Stimulated activated naive B cell treated with anti-CD40 and anti-IgM and Interleukin-4, amounts not matched to agents 10 μg/mL and 1 μg/mL and 100 μg/mL, for 72 hours (primary cell): ENCODE results near the gene CPSF7.

ENCODE experiments used
- ATAC-seq, 2 donors: fragments of 150-1000 bp; cut with Tn5 transposase; replicated peaks; 2 replicates each; pipeline ENCODE4 v1.10.0; 2021; ENCODE audit warnings: moderate library complexity in 1 of 2
- DNase-seq: peaks from one replicate; pipeline ENCODE4 v3.0.0; 2021
- H3K27ac Mint-ChIP-seq: one replicate; pipeline ENCODE4 v1.8.0; 2022; ENCODE audit warnings: mild to moderate bottlenecking, mixed read lengths
- H3K27me3 Mint-ChIP-seq, 2 donors: one replicate each; pipeline ENCODE4 v1.8.0; 2022; ENCODE audit warnings: mixed read lengths in 2 of 2
- H3K36me3 Mint-ChIP-seq, 2 donors: one replicate each; pipeline ENCODE4 v1.8.0; 2022; ENCODE audit warnings: mixed read lengths in 2 of 2, mild to moderate bottlenecking in 1 of 2
- H3K4me1 Mint-ChIP-seq, 2 donors: one replicate each; pipeline ENCODE4 v1.8.0; 2022; ENCODE audit warnings: mixed read lengths in 2 of 2, mild to moderate bottlenecking in 1 of 2
- H3K4me3 Mint-ChIP-seq, 2 donors: one replicate each; pipeline ENCODE4 v1.8.0; 2022; ENCODE audit warnings: mild to moderate bottlenecking in 2 of 2, mixed read lengths in 2 of 2, moderate library complexity in 1 of 2
- H3K9me3 Mint-ChIP-seq, 2 donors: one replicate each; pipeline ENCODE4 v1.8.0; 2022; ENCODE audit warnings: mixed read lengths in 2 of 2, mild to moderate bottlenecking in 1 of 2

Gene CPSF7

DNA sequence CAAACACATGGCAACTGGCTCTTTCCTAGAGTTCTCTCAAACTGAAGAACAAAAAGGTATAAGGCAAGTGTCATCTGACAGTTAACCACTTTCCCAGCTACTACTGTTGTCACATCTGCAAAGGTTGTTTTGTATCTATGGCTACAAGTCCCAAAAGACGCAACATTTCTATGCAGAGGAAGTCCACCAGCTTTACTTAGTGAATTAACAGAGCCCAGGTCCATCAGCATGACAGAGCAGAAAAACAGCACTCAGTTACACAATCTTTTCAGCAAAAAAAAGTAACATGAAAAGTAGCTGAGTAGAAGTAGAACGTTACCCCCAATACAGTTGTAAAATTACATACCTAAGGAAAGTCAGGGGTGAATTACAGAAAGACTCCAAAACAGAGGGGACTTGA, 12.1 kb downstream of the CPSF7 start:
- no peak for DNase-seq
- no peak overlapping the region for H3K4me3 Mint-ChIP-seq

DNA sequence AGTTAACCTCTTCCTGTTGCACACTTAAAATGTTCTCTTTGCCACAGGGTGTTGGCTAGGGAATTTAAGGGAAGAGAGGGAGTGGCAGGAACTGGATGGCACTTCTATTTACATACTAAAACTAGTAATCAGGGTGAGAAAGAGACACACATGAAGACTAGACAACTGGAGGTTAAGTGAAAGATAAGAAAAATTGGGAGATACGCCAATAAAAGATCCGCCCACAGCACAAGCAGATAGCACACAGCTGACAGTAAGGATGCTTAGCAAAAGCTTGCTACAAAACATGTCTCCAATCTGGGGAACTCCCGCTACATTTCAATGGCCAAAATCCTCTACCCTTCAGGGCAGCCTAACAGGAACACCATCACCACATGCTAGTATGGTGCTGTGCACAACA, 12.8 kb downstream of the CPSF7 start:
- no peaks in the 10 kb centered on the region for H3K9me3 Mint-ChIP-seq
- no peak for ATAC-seq
- peaks cover 16 to 36% of the 10 kb centered on the region in 2 donors for H3K4me1 Mint-ChIP-seq
- no peaks in the 10 kb centered on the region for H3K27me3 Mint-ChIP-seq
- no peak overlapping the region for H3K27ac Mint-ChIP-seq
- no peak overlapping the region for H3K4me3 Mint-ChIP-seq
- H3K36me3 Mint-ChIP-seq = peaks cover 40 to 53% of the 10 kb centered on the region in 2 donors
- DNase-seq = no peak

More for the DNA sequence above, 12.1 kb downstream of the CPSF7 start:
- Mint-ChIP-seq H3K27ac (peak overlapping the region; percentile 51), H3K27me3 (no peaks in the 10 kb centered on the region), H3K36me3 (peaks cover 40 to 53% of the 10 kb centered on the region in 2 donors), H3K4me1 (peaks cover 16 to 36% of the 10 kb centered on the region in 2 donors), H3K9me3 (no peaks in the 10 kb centered on the region)
- no peak for ATAC-seq

DNA sequence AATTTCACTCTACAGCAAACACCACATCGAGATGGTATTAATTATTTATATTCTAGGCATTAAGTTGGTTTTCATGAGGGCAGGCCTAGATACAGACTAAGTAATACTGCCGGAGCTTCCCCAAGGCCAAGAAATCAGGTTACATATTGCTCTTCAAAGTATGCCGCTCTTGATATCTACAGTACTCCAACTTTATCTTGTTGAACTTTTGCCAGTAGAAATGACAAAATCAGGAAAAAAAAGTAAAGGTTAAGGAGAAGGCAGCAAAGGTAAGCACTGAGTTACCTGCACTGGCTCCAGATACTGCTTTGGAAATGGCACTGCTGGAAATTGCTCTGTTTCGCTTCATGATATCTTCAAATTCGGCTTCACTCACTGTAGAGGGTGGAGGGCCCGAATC, 14.4 kb downstream of the CPSF7 start:
- no peak for DNase-seq
- Mint-ChIP-seq H3K27me3 (no peaks in the 10 kb centered on the region), H3K4me3 (no peak overlapping the region), H3K36me3 (peaks cover 45 to 54% of the 10 kb centered on the region in 2 donors), H3K9me3 (no peaks in the 10 kb centered on the region), H3K4me1 (peaks cover 10 to 25% of the 10 kb centered on the region in 2 donors), H3K27ac (no peak overlapping the region)
- ATAC-seq = no peak

DNA sequence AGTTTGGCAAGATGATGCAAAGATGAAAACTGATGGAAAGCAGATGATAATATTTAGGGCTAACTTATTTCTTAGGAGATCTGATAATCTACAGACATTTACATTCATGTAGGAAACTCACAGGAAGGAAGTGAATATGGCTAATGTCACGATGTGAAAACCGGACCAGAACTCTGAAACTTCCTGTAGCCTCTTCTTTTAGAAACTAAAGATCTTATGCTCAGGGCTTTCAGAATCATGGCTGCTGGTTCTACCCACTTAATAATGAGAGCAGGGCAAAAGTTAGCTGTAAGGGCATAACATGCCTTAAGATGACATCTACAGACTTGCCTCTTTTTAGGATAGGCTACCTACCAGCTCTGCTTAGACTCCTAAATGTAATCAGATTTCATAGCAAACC, 15.2 kb downstream of the CPSF7 start:
- H3K4me3 Mint-ChIP-seq = no peak overlapping the region

DNA sequence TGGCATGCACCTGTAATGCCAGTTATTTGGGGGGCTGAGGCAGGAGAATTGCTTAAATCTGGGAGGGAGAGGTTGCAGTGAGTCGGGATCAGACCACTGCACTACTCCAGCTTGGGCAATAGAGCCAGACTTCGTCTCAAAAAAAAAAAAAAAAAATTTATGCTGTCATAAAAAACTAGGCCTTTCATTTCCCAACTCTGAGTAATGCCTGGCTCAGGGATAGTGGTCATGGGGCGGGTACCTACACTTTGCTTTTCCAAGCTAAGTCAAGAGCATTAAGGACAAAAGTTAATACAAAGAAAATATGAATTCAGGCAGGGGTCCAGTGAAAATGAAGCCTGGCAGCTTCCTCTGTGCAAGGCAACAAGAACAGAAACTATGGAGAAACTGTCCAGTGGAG, 16.3 kb downstream of the CPSF7 start:
- H3K27ac Mint-ChIP-seq = no peak overlapping the region
- DNase-seq = no peak
- ATAC-seq = no peak
- H3K36me3 Mint-ChIP-seq = peaks cover 40 to 45% of the 10 kb centered on the region in 2 donors
- no peaks in the 10 kb centered on the region for H3K9me3 Mint-ChIP-seq
- peaks cover 7 to 11% of the 10 kb centered on the region in 2 donors for H3K4me1 Mint-ChIP-seq
- H3K27me3 Mint-ChIP-seq = no peaks in the 10 kb centered on the region
- H3K4me3 Mint-ChIP-seq = no peak overlapping the region

More for the DNA sequence above, 15.2 kb downstream of the CPSF7 start:
- Mint-ChIP-seq H3K36me3 (peaks cover 40 to 48% of the 10 kb centered on the region in 2 donors), H3K27ac (peak overlapping the region; percentile 25), H3K27me3 (no peaks in the 10 kb centered on the region), H3K4me1 (peaks cover 7 to 20% of the 10 kb centered on the region in 2 donors), H3K9me3 (no peaks in the 10 kb centered on the region)
- no peak for DNase-seq
- no peak for ATAC-seq

DNA sequence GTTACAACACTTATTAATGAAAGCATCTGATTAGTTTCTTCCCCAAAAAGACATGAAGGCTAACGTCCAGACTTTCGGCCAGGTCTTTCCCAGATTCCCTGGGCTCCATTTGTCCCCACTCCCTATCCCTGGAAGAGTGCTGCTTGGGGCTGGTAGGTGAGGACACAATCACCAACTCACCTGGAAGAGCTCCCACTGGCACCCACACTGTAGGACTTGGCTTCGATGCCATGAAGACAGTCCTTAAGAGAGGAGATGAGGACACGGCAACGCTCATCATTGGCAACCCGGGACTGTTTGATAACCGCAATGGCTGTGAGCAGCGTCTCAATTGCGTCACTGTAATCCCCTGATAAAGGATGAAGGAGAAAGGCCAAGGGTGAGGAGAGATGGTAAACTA, 18.2 kb downstream of the CPSF7 start:
- H3K9me3 Mint-ChIP-seq = no peaks in the 10 kb centered on the region
- no peaks in the 10 kb centered on the region for H3K27me3 Mint-ChIP-seq
- DNase-seq = no peak
- H3K27ac Mint-ChIP-seq = peak overlapping the region; percentile 63
- H3K4me1 Mint-ChIP-seq = peaks cover 0 to 2% of the 10 kb centered on the region in 2 donors
- ATAC-seq = no peak
- H3K36me3 Mint-ChIP-seq = peaks cover 34 to 50% of the 10 kb centered on the region in 2 donors
- H3K4me3 Mint-ChIP-seq = no peak overlapping the region

DNA sequence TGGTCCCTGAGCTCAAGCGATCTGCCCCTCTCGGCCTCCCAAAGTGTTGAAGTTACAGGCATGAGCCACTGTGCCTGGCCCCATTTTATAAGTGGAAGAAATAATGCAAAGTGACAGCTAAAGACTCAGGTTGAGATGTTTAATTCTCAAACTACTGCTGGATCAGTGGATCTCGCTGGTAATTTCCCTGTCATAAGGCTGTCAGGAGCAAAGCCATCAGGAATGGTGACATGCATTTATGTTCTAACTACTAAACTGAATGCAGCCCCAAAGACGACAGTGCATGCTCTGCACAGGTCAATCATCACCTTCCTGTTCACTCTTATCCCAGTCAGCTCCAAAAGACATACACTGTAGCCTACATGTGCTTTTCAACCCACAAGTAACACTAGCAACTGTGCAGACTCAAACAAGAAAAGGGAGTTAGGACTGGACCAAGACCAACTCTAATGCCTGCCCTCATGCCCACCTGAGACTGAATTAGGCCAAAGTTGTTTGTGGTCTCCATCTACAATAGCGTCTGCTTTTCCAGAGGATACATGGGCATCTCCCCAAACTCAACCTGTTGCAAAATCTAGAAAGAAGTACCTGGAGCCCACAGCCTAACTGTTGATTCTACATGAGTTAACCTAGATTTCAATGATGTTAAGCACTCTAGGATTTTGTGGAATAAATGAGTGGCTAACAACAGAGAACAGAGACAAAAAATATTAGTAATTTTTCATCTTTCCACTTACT, 22.6 kb downstream of the CPSF7 start:
- ATAC-seq (no peak), DNase-seq (no peak)
- Mint-ChIP-seq H3K4me1 (peaks cover 0 to 8% of the 10 kb centered on the region in 2 donors), H3K9me3 (no peaks in the 10 kb centered on the region), H3K27me3 (no peaks in the 10 kb centered on the region), H3K4me3 (no peak overlapping the region), H3K27ac (peak overlapping the region; percentile 39), H3K36me3 (peaks cover 20 to 53% of the 10 kb centered on the region in 2 donors)

DNA sequence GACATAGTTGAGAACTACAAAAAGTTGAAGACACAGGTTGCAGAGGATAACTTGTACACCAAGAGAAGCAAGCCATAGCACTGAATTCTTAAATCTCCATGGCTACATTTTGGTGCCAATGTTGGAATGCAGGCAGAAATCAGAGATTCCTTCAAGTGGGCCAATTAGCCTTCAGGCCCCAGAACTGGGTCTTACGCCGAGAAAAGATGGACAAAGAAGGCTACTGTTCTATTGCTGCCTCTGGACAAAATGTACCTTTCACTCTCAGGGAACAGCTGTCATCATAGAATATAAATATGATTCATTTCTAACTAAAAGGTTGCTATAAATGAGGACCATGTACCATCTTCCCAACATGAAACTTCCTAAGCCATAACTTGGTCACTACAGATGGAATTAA, 23.7 kb downstream of the CPSF7 start:
- no peak for ATAC-seq
- peaks cover 12 to 48% of the 10 kb centered on the region in 2 donors for H3K36me3 Mint-ChIP-seq
- no peaks in the 10 kb centered on the region for H3K9me3 Mint-ChIP-seq
- no peak overlapping the region for H3K27ac Mint-ChIP-seq
- DNase-seq = no peak
- peaks cover 0 to 8% of the 10 kb centered on the region in 2 donors for H3K4me1 Mint-ChIP-seq
- no peaks in the 10 kb centered on the region for H3K27me3 Mint-ChIP-seq
- no peak overlapping the region for H3K4me3 Mint-ChIP-seq

DNA sequence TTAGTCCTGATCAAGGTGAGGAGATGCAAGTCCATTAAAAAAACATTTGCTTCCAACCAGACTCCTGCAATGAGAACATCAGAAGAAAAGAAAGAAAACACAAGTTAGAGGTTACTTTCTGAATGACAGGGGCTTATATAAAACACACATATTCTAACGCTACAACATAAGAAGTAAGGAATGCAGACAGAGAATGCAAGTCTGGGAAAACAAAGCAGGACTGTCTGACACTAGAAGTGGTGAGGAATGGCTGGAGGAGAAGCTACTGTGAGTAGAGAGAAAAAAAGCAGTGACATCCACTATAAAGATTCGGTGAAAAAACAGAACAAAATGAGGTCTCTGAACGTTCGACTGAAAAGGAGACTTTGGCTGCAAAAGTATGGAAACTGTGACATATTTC, 25.1 kb downstream of the CPSF7 start:
- no peaks in the 10 kb centered on the region for H3K27me3 Mint-ChIP-seq
- no peak for DNase-seq

GRCh38 chr11:61404103-61404502, 25.7 kb downstream of the CPSF7 start:
- Mint-ChIP-seq H3K27me3 (no peaks in the 10 kb centered on the region), H3K27ac (peak overlapping the region; percentile 51), H3K4me3 (no peak overlapping the region), H3K36me3 (peaks cover 10 to 50% of the 10 kb centered on the region in 2 donors), H3K4me1 (peaks cover 0 to 8% of the 10 kb centered on the region in 2 donors), H3K9me3 (no peaks in the 10 kb centered on the region)
- DNase-seq = no peak
- ATAC-seq = no peak

More for the DNA sequence above, 25.1 kb downstream of the CPSF7 start:
- Mint-ChIP-seq H3K4me3 (no peak overlapping the region), H3K36me3 (peaks cover 8 to 48% of the 10 kb centered on the region in 2 donors), H3K4me1 (peaks cover 0 to 8% of the 10 kb centered on the region in 2 donors), H3K9me3 (no peaks in the 10 kb centered on the region), H3K27ac (peak overlapping the region; percentile 51)
- ATAC-seq = no peak

GRCh38 chr11:61403658-61404057, 26.1 kb downstream of the CPSF7 start:
- Mint-ChIP-seq H3K36me3 (peaks cover 11 to 54% of the 10 kb centered on the region in 2 donors), H3K4me1 (peaks cover 0 to 8% of the 10 kb centered on the region in 2 donors), H3K27ac (no peak overlapping the region), H3K9me3 (no peaks in the 10 kb centered on the region), H3K27me3 (no peaks in the 10 kb centered on the region), H3K4me3 (no peak overlapping the region)
- ATAC-seq (no peak), DNase-seq (no peak)

- no peak overlapping the region for H3K27ac Mint-ChIP-seq
- no peak for DNase-seq
- no peaks in the 10 kb centered on the region for H3K27me3 Mint-ChIP-seq
- no peak overlapping the region for H3K4me3 Mint-ChIP-seq
- H3K4me1 Mint-ChIP-seq = peaks cover 0 to 10% of the 10 kb centered on the region in 2 donors
- H3K36me3 Mint-ChIP-seq = peaks cover 17 to 53% of the 10 kb centered on the region in 2 donors
- ATAC-seq = peak in 1 of 2 donors; percentile 10
- H3K9me3 Mint-ChIP-seq = no peaks in the 10 kb centered on the region
Observed at GRCh38 chr11:61401573-61401972, 28.2 kb downstream of the CPSF7 start.

- Mint-ChIP-seq H3K4me1 (peaks cover 0 to 10% of the 10 kb centered on the region in 2 donors), H3K27ac (peak overlapping the region; percentile 70), H3K4me3 (no peak overlapping the region), H3K27me3 (no peaks in the 10 kb centered on the region), H3K9me3 (no peaks in the 10 kb centered on the region), H3K36me3 (peaks cover 17 to 53% of the 10 kb centered on the region in 2 donors)
- no peak for DNase-seq
- peak in 1 of 2 donors; percentile 16 for ATAC-seq
Observed at GRCh38 chr11:61401173-61401572, 28.6 kb downstream of the CPSF7 start.

GRCh38 chr11:61392981-61393595, 36.7 kb downstream of the CPSF7 start:
- H3K9me3 Mint-ChIP-seq = no peaks in the 10 kb centered on the region
- H3K27ac Mint-ChIP-seq = peak overlapping the region; percentile 95
- H3K27me3 Mint-ChIP-seq = no peaks in the 10 kb centered on the region
- ATAC-seq = peak; percentile 44 to 45
- H3K36me3 Mint-ChIP-seq = peaks cover 16 to 17% of the 10 kb centered on the region in 2 donors
- H3K4me1 Mint-ChIP-seq = peaks cover 16 to 30% of the 10 kb centered on the region in 2 donors
- DNase-seq = no peak
- H3K4me3 Mint-ChIP-seq = peak overlapping the region; percentile 95 to 98

DNA sequence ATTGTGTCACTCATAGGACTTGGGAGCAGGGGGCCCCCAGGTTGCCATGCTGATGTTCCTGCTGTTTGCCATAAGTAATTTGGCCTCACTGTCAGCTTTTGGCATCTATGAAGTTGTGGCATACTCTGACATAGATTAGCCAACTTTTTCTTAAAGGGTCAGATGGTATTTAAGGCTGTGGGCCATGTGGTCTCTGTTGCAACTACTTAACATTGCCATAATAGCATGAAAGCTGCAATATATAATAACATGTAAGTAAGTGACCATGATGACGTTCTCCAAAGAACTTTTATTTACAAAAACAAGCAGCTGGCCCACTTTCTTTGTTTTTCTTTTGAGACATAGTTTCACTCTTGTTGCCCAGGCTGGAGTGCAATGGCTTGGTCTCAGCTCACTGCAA, 39.6 kb downstream of the CPSF7 start:
- no peaks in the 10 kb centered on the region for H3K9me3 Mint-ChIP-seq
- ATAC-seq = no peak
- H3K4me3 Mint-ChIP-seq = no peak overlapping the region
- DNase-seq = no peak
- H3K27me3 Mint-ChIP-seq = no peaks in the 10 kb centered on the region
- H3K27ac Mint-ChIP-seq = no peak overlapping the region
- peaks cover 16 to 37% of the 10 kb centered on the region in 2 donors for H3K4me1 Mint-ChIP-seq
- H3K36me3 Mint-ChIP-seq = peaks cover 7 to 10% of the 10 kb centered on the region in 2 donors
